Smooth muscle cell (in vitro differentiated cells): ENCODE results near the gene AP1S3. TPM values are rescaled to one million over a fixed set of nuclear protein-coding genes. Genes with fewer than 3 reads are reported as not detected.

Experiments
- DNase-seq: peaks from one replicate; lab custom pipeline; 2025; ENCODE audit not compliant: unreplicated experiment; lab: John Stamatoyannopoulos, UW
- H2AFZ ChIP-seq: fragments of 200-600 bp; sonication (generic); 2 replicates; pipeline ENCODE4 v1.6.0; 2016; ENCODE audit warnings: antibody characterized with exemption, low read depth, mild to moderate bottlenecking
- H3F3A ChIP-seq: fragments of 200-600 bp; sonication (generic); 2 replicates; pipeline ENCODE4 v1.6.0; 2017; ENCODE audit warnings: antibody characterized with exemption, low read depth
- H3K27ac ChIP-seq: fragments of 200-600 bp; sonication (generic); 2 replicates; pipeline ENCODE4 v1.5.1; 2016; ENCODE audit warnings: low read depth, mild to moderate bottlenecking
- H3K27me3 ChIP-seq: fragments of 200-600 bp; sonication (generic); 2 replicates; pipeline ENCODE4 v1.6.1; 2016; ENCODE audit warnings: low read depth, mild to moderate bottlenecking
- H3K36me3 ChIP-seq: fragments of 200-600 bp; sonication (generic); 2 replicates; pipeline ENCODE4 v1.5.1; 2016; ENCODE audit warnings: low read depth
- H3K4me1 ChIP-seq: fragments of 200-600 bp; sonication (generic); 2 replicates; pipeline ENCODE4 v1.5.1; 2016; ENCODE audit warnings: low read depth
- H3K4me2 ChIP-seq: fragments of 200-600 bp; sonication (generic); 2 replicates; pipeline ENCODE4 v1.6.0; 2016; ENCODE audit warnings: mild to moderate bottlenecking
- H3K4me3 ChIP-seq: fragments of 200-600 bp; sonication (generic); 2 replicates; pipeline ENCODE4 v1.5.1; 2016; ENCODE audit warnings: mild to moderate bottlenecking
- H3K79me2 ChIP-seq: fragments of 200-600 bp; sonication (generic); 2 replicates; pipeline ENCODE4 v1.6.0; 2016; ENCODE audit warnings: low read depth, mild to moderate bottlenecking
- H3K9ac ChIP-seq: fragments of 200-600 bp; sonication (generic); 2 replicates; pipeline ENCODE4 v1.6.0; 2016; ENCODE audit warnings: low read depth
- H3K9me3 ChIP-seq: fragments of 200-600 bp; sonication (generic); replicated peaks from 2 replicates; pipeline ENCODE4 v1.5.1; 2016; ENCODE audit warnings: low read depth
- H4K20me1 ChIP-seq: fragments of 200-600 bp; sonication (generic); 2 replicates; pipeline ENCODE4 v1.6.0; 2016; ENCODE audit warnings: low read depth
- WGBS: methylation state at CpG from one replicate; pipeline ENCODE4 v1.1.7; 2016; ENCODE audit warnings: low lambda C conversion rate; 5-methylcytosine and 5-hydroxymethylcytosine counted together
- polyA plus RNA-seq: library from polyadenylated mRNA; unstranded; fragments of >200 nt; fragmentation: Nextera tagmentation; extraction: Ambion mirVana; gene quantifications from 2 replicates; pipeline ENCODE4 v1.2.1, GENCODE V29; 2016
- total RNA-seq: library from RNA; depleted of rRNA; stranded (reverse); fragments of >200 nt; gene quantifications from 2 replicates; pipeline ENCODE4 v1.2.3, GENCODE V29; 2014
- TF ChIP-seq, protein P1 (sequence below): fragments of 200-600 bp; sonication (generic); IDR thresholded peaks from 2 replicates; pipeline ENCODE4 v1.5.1; 2017; ENCODE audit warnings: borderline replicate concordance, mild to moderate bottlenecking, antibody characterized with exemption; ENCODE audit not compliant: insufficient read depth, poor library complexity, severe bottlenecking

The AP1S3 gene
- total and polyA plus RNA-seq, 2 experiments from 2014 or later, result 1.4 to 11.4 TPM

DNA sequence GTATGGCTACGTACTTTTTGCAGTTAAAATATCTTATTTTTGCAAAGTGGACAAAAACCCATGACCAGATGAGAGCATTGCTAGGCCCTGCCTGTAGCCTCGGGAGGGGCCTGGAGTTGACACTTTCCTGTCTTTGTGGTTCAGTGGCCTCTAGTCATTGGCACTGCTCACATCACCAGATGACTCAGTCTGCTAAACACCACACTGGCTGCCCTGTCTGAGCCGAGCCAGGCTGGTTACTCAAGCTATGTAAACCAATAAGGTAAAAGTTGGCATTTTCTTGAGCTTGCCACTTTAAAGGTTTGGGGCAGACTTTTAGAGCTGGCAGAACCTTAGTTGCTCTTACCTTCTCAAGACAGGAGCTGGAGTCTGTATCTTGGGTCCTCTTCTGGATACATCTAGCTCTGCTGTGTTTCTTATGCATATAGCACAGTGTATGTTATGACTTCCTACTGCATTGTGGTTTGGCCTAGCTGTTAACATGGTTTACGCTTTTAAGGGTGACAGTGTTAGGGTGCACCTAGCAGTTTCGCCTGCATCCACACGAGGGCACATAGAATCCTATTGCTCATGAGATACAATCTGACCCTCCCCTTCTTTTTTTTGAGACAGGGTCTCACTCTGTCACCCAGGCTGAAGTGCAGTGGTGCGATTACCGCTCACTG lies 76.4 kb downstream of the AP1S3 start:
- H3K27me3 ChIP-seq, result no peaks in the 10 kb centered on the region
- H3K4me2 ChIP-seq, result peak overlapping the region; percentile 58
- H3K9ac ChIP-seq, result peak overlapping the region; percentile 88
- no peak overlapping the region for H2AFZ ChIP-seq
- no peaks in the 10 kb centered on the region for H3K9me3 ChIP-seq
- no peak overlapping the region for H3K4me3 ChIP-seq
- DNase-seq, result peak; percentile 3
- WGBS, result 54% methylated on average over 8 of the region's 8 CpGs
- H3K36me3 ChIP-seq, result no peaks in the 10 kb centered on the region
- TF ChIP-seq, protein P1, sequence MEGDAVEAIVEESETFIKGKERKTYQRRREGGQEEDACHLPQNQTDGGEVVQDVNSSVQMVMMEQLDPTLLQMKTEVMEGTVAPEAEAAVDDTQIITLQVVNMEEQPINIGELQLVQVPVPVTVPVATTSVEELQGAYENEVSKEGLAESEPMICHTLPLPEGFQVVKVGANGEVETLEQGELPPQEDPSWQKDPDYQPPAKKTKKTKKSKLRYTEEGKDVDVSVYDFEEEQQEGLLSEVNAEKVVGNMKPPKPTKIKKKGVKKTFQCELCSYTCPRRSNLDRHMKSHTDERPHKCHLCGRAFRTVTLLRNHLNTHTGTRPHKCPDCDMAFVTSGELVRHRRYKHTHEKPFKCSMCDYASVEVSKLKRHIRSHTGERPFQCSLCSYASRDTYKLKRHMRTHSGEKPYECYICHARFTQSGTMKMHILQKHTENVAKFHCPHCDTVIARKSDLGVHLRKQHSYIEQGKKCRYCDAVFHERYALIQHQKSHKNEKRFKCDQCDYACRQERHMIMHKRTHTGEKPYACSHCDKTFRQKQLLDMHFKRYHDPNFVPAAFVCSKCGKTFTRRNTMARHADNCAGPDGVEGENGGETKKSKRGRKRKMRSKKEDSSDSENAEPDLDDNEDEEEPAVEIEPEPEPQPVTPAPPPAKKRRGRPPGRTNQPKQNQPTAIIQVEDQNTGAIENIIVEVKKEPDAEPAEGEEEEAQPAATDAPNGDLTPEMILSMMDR, result peak; percentile 25
- H3F3A ChIP-seq, result peaks cover 6% of the 10 kb centered on the region
- peaks cover 4% of the 10 kb centered on the region for H3K4me1 ChIP-seq
- H4K20me1 ChIP-seq, result no peaks in the 10 kb centered on the region
- no peaks in the 10 kb centered on the region for H3K79me2 ChIP-seq
- H3K27ac ChIP-seq, result peak overlapping the region; percentile 96

DNA sequence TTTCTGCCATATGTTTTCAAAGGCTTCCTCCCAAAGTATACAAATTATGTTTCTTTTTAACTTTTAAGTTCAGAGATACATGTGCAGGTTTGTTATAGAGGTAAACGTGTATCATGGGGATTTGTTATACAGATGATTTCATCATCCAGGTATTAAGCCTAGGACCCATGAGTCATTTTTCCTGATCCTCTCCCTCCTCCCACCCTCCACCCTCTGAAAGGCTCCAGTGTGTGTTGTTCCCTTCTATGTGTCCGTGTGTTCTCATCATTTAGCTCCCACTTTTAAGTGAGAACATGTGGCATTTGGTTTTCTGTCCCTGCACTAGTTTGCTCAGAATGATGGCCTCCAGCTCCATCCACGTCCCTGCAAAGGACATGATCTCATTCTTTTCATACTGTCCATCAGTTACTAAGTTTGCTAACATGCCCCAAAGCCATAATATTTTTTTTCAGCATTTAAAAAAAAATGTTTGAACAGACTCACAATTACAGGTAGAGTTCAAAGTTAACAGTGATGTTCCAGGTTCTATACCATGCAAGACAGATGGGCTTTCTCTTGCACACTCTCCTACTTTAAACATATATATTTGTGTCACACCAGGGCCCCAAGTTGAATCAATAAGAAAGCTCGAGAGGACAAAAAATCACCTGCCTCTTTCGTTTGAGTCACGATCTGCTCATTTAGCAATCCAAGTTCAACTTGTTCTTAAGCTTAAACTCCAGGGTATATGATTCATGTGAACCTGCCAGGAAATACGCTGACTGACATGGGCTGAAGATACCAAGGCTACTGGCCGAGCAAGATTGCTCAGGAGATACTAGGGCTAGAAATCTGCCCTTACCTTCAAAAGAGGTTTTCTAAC lies 77.6 kb downstream of the AP1S3 start:
- TF ChIP-seq, protein P1, result no peak
- H3K4me1 ChIP-seq, result peaks cover 4% of the 10 kb centered on the region
- no peaks in the 10 kb centered on the region for H4K20me1 ChIP-seq
- no peaks in the 10 kb centered on the region for H3K9me3 ChIP-seq
- H3K79me2 ChIP-seq, result no peaks in the 10 kb centered on the region
- H3K4me2 ChIP-seq, result peak overlapping the region; percentile 58
- peak overlapping the region; percentile 96 for H3K27ac ChIP-seq
- H3K4me3 ChIP-seq, result no peak overlapping the region
- H3K36me3 ChIP-seq, result no peaks in the 10 kb centered on the region
- H2AFZ ChIP-seq, result no peak overlapping the region
- DNase-seq, result no peak
- H3F3A ChIP-seq, result peaks cover 6% of the 10 kb centered on the region
- peak overlapping the region; percentile 88 for H3K9ac ChIP-seq
- 45% methylated on average over 8 of the region's 8 CpGs for WGBS
- H3K27me3 ChIP-seq, result no peaks in the 10 kb centered on the region

DNA sequence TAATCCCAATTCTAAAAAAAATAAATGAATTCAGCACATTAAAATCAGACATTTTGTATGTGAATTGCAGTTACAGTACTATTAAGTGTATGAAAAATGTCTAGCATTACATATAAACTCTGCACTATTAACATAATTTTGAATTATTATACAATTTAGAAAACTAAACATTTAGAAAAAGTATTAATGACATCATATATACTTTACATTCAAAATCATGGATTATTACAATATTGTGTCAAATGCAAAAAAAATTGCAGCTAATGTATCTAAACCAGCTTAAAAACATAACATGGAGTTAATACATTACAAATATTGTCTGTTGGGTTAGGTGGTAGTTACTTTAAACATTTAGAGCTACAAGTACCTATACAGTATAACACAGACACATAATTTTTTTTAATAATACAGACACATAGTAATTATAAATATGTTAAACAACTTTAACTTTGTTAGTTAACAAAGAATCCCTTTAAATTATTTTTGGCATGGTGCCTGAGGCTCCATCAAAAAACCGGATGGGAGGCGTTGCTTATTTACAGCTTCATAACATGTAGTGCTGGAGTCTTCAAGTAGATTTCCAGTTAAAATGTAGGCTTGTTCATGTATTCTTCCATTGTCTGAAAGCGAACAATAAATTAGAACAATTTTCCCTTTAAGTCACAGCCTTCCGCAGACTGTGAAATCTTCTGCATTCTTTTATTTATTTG lies 79.1 kb downstream of the AP1S3 start:
- no peak for DNase-seq

More for the DNA sequence above, 79.1 kb downstream of the AP1S3 start:
- Histone ChIP-seq H4K20me1 (no peaks in the 10 kb centered on the region), H3K79me2 (no peaks in the 10 kb centered on the region), H3K9ac (no peak overlapping the region), H3K4me3 (no peak overlapping the region), H2AFZ (no peak overlapping the region), H3K9me3 (no peaks in the 10 kb centered on the region), H3K27ac (peak overlapping the region; percentile 96), H3K36me3 (no peaks in the 10 kb centered on the region), H3F3A (peaks cover 6% of the 10 kb centered on the region), H3K27me3 (no peaks in the 10 kb centered on the region), H3K4me2 (no peak overlapping the region), H3K4me1 (peaks cover 4% of the 10 kb centered on the region)
- 88% methylated on average over 4 of the region's 4 CpGs for WGBS
- TF ChIP-seq, protein P1, result no peak
